HG02885 (cell line): ENCODE data around the gene SEMA4A.
A peak's percentile ranks its signal among the peaks of the same experiment; 100 is the strongest.
"Not testable (repeated sequence)": the region's sequence is repeated elsewhere in the genome, so short reads cannot be mapped to it uniquely, and the experiment has no call there.

Experiments used
- ATAC-seq: cut with Tn5 transposase; IDR thresholded peaks from one replicate; pipeline ENCODE4 v1.9.1; 2021; ENCODE audit warnings: mild to moderate bottlenecking; ENCODE audit not compliant: unreplicated experiment, poor library complexity

Gene SEMA4A

GRCh38 chr1:156118177-156118868 lies 35.1 kb upstream of the SEMA4A start:
- ATAC-seq = no peak

GRCh38 chr1:156119503-156120209 lies 33.7 kb upstream of the SEMA4A start:
- ATAC-seq = no peak

- ATAC-seq = no peak
Measured at GRCh38 chr1:156120318-156120717, 33.1 kb upstream of the SEMA4A start.

- not testable (repeated sequence) for ATAC-seq
Measured at GRCh38 chr1:156121005-156121404, 32.4 kb upstream of the SEMA4A start.

- ATAC-seq = no peak
Measured at GRCh38 chr1:156121457-156121856, 31.9 kb upstream of the SEMA4A start.

- ATAC-seq = no peak
Measured at GRCh38 chr1:156122086-156122485, 31.3 kb upstream of the SEMA4A start.

- ATAC-seq = no peak
Measured at GRCh38 chr1:156122519-156123355, 30.6 kb upstream of the SEMA4A start.

GRCh38 chr1:156123356-156124196 lies 29.8 kb upstream of the SEMA4A start:
- ATAC-seq = no peak

GRCh38 chr1:156124557-156125483 lies 28.6 kb upstream of the SEMA4A start:
- ATAC-seq = no peak

GRCh38 chr1:156125544-156125943 lies 27.8 kb upstream of the SEMA4A start:
- not testable (repeated sequence) for ATAC-seq

GRCh38 chr1:156126043-156126629 lies 27.2 kb upstream of the SEMA4A start:
- ATAC-seq = no peak

GRCh38 chr1:156126630-156127534 lies 26.5 kb upstream of the SEMA4A start:
- peak; percentile 61 for ATAC-seq

GRCh38 chr1:156128308-156128653 lies 25.1 kb upstream of the SEMA4A start:
- ATAC-seq = no peak

GRCh38 chr1:156128654-156129597 lies 24.5 kb upstream of the SEMA4A start:
- ATAC-seq = no peak

- no peak for ATAC-seq
Measured at GRCh38 chr1:156129687-156130577, 23.5 kb upstream of the SEMA4A start.

GRCh38 chr1:156130578-156130942 lies 22.8 kb upstream of the SEMA4A start:
- ATAC-seq = no peak
